HepG2 (cell line): Measurements from ENCODE around the gene ARHGEF1. TPM values are rescaled to one million over a fixed set of nuclear protein-coding genes. Genes with fewer than 3 reads are reported as not detected.
A peak's percentile ranks its signal among the peaks of the same experiment; 100 is the strongest.

Experiments
- ERF ChIP-seq: IDR thresholded peaks from 2 replicates; pipeline ENCODE4 v1.6.1; 2018; ENCODE audit warnings: missing biosample characterization, missing genetic modification reagents
- FOXA3 ChIP-seq: IDR thresholded peaks from 2 replicates; pipeline ENCODE4 v1.6.1; 2016; ENCODE audit warnings: missing genetic modification reagents, missing compliant biosample characterization
- KLF12 ChIP-seq: sonication (generic); formaldehyde crosslinking; IDR thresholded peaks from 2 replicates; pipeline ENCODE4 v1.4.0; 2020; ENCODE audit warnings: missing genetic modification reagents, borderline replicate concordance
- MAFF ChIP-seq: IDR thresholded peaks from 2 replicates; pipeline ENCODE4 v1.6.1; 2011; ENCODE audit warnings: low read depth, low read length, improper control_type of control experiment
- MAFK ChIP-seq, 2 experiments: IDR thresholded peaks in 1 of 2; conservative IDR thresholded peaks in 1 of 2; 2 replicates each; pipeline ENCODE4 v1.6.1; 2011; ENCODE audit warnings: improper control_type of control experiment in 2 of 2, low read length in 2 of 2
- NFE2 ChIP-seq: sonication (generic); formaldehyde crosslinking; IDR thresholded peaks from 2 replicates; pipeline ENCODE4 v1.4.0; 2020; ENCODE audit warnings: missing genetic modification reagents
- STAT5B ChIP-seq: sonication (generic); formaldehyde crosslinking; IDR thresholded peaks from 2 replicates; pipeline ENCODE4 v1.4.0; 2020; ENCODE audit warnings: missing genetic modification reagents
- TEAD2 ChIP-seq: sonication (generic); formaldehyde crosslinking; IDR thresholded peaks from 2 replicates; pipeline ENCODE4 v1.9.0; 2021; ENCODE audit warnings: missing genetic modification reagents
- TOE1 ChIP-seq: sonication (generic); formaldehyde crosslinking; IDR thresholded peaks from 2 replicates; pipeline ENCODE4 v1.4.0; 2020; ENCODE audit warnings: mild to moderate bottlenecking, missing genetic modification reagents
- ZNF235 ChIP-seq: sonication (generic); formaldehyde crosslinking; IDR thresholded peaks from 2 replicates; pipeline ENCODE4 v1.8.1; 2023; ENCODE audit warnings: mild to moderate bottlenecking, missing genetic modification reagents, borderline replicate concordance
- ZNF326 ChIP-seq: sonication (generic); formaldehyde crosslinking; IDR thresholded peaks from 2 replicates; pipeline ENCODE4 v1.4.0; 2020; ENCODE audit warnings: missing genetic modification reagents, borderline replicate concordance
- polyA plus RNA-seq, 8 experiments: library from polyadenylated mRNA; depleted of rRNA in 3 of 8; stranded (reverse) in 7 of 8; unstranded in 1 of 8; fragments of >200 nt; fragmentation: Illumina TruSeq in 4 of 8; extraction: Trizol in 4 of 8; gene quantifications; 2 replicates each; pipeline versions ENCODE4 v1.2.1 to v1.2.3, GENCODE V29; 2011 to 2016; ENCODE audit warnings: low read depth in 4 of 8, missing spikeins in 1 of 8, mixed read lengths in 1 of 8; ENCODE audit not compliant: insufficient read depth in 1 of 8
- total RNA-seq, 5 experiments: library from RNA; depleted of rRNA; stranded (reverse); fragments of >200 nt; fragmentation: Illumina TruSeq; extraction: Trizol; gene quantifications; 2 replicates each; pipeline ENCODE4 v1.2.3, GENCODE V29; 2016; ENCODE audit warnings: low read depth in 1 of 5
- TF ChIP-seq, protein P1 (sequence below): sonication (generic); formaldehyde crosslinking; IDR thresholded peaks from 2 replicates; pipeline ENCODE4 v1.8.0; 2022; ENCODE audit warnings: missing genetic modification reagents, mild to moderate bottlenecking, inconsistent platforms, borderline replicate concordance
- TF ChIP-seq, protein P2 (sequence below): conservative IDR thresholded peaks from 2 replicates; pipeline ENCODE4 v1.6.1; 2018; ENCODE audit warnings: missing genetic modification reagents
- TF ChIP-seq, protein P3 (sequence below): IDR thresholded peaks from 2 replicates; pipeline ENCODE4 v1.6.1; 2016; ENCODE audit warnings: missing compliant biosample characterization, missing genetic modification reagents, borderline replicate concordance
- TF ChIP-seq, protein P4 (sequence below): sonication (generic); formaldehyde crosslinking; IDR thresholded peaks from 2 replicates; pipeline ENCODE4 v1.8.0; 2022; ENCODE audit warnings: mild to moderate bottlenecking, missing genetic modification reagents; ENCODE audit not compliant: insufficient replicate concordance
- TF ChIP-seq, protein P5 (sequence below): sonication (generic); formaldehyde crosslinking; IDR thresholded peaks from 2 replicates; pipeline ENCODE4 v1.4.0; 2020; ENCODE audit warnings: missing genetic modification reagents
- TF ChIP-seq, protein P6 (sequence below): IDR thresholded peaks from 2 replicates; pipeline ENCODE4 v1.6.1; 2016; ENCODE audit warnings: mild to moderate bottlenecking
- TF ChIP-seq, protein P7 (sequence below): sonication (generic); formaldehyde crosslinking; IDR thresholded peaks from 2 replicates; pipeline ENCODE4 v1.8.1; 2023; ENCODE audit warnings: missing genetic modification reagents, inconsistent platforms, borderline replicate concordance

ARHGEF1 gene
- total and polyA plus RNA-seq, 2 of the 13 experiments (the other 11 are each of a cell fraction or from before 2014, with no cell fraction given) = 33.7 to 34.7 TPM

DNA sequence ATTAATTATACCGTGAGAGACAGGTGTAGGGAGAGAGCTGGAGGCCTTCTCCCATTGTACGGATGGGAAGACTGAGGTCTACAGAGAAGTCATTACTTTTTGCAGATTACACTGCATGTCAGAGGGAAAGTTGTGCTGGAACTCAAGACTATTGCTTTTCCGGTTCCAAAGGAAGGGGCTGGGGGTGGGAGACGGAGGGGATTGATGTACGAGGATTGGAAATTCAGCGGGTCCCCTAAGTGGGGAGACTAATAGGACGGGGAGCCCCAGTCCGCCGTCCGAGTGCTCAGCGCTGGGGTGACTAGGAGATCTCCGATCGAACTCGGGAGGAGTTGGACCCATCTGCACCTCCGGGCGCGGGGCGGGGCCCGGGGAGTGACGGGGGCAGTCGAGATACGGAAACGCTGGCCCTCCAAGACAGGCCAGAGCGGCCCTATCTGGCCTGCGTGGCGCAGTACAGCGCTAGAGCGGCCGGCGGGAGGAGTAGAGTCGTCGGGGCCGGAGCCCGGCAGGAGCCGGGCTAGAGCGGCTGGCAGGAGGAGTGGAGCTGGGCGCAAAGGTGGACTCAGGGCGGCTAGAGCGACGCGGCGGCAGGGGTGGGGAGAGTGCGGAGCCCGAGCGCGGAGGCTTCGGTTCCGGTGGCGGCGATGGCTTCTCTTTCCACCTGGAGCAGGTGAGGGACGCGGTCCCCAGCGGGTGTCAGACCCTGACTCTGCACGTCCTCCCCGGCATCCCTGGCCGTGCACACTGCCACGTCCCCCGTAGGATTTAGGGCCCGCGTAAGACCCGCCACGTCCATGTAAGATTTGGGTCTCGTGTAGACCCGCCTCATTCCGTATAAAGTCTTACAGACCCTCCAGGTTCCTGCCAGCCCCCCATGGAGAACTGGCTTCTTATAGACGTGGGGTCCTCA, 1.1 kb downstream of the ARHGEF1 start (continued):
- TF ChIP-seq, protein P1, sequence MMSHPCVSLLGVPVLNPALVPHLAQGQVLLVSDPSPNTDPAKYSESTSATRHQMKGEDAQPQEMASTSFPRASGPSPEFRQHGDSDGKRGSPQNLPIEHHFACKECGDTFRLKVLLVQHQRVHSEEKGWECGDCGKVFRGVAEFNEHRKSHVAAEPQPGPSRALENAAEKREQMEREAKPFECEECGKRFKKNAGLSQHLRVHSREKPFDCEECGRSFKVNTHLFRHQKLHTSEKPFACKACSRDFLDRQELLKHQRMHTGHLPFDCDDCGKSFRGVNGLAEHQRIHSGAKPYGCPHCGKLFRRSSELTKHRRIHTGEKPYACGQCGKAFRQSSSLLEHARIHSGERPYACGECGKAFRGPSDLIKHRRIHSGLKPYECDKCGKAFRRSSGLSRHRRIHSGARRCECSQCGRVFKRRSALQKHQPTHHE (CRISPR knock-in tag) = peak; percentile 80; the same call in 1 of the 2 replicates
- TF ChIP-seq, protein P2, sequence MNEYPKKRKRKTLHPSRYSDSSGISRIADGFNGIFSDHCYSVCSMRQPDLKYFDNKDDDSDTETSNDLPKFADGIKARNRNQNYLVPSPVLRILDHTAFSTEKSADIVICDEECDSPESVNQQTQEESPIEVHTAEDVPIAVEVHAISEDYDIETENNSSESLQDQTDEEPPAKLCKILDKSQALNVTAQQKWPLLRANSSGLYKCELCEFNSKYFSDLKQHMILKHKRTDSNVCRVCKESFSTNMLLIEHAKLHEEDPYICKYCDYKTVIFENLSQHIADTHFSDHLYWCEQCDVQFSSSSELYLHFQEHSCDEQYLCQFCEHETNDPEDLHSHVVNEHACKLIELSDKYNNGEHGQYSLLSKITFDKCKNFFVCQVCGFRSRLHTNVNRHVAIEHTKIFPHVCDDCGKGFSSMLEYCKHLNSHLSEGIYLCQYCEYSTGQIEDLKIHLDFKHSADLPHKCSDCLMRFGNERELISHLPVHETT (CRISPR knock-in tag) = peak; percentile 98
- TF ChIP-seq, protein P3, sequence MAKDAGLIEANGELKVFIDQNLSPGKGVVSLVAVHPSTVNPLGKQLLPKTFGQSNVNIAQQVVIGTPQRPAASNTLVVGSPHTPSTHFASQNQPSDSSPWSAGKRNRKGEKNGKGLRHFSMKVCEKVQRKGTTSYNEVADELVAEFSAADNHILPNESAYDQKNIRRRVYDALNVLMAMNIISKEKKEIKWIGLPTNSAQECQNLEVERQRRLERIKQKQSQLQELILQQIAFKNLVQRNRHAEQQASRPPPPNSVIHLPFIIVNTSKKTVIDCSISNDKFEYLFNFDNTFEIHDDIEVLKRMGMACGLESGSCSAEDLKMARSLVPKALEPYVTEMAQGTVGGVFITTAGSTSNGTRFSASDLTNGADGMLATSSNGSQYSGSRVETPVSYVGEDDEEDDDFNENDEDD (CRISPR knock-in tag) = no peak; the same call in 1 of the 2 replicates
- TF ChIP-seq KLF12 (peak; percentile 90; the same call in 1 of the 2 replicates), MAFK (conservative IDR thresholded peaks at IDR 0.05 in 1 of 2, IDR thresholded peaks at IDR 0.05 in 1 of 2; ENCODE audit: low read length in 2 of 2) (no peak), TOE1 (CRISPR knock-in tag) (peak; percentile 53; the same call in 1 of the 2 replicates), ZNF326 (no peak), STAT5B (CRISPR knock-in tag) (no peak), NFE2 (no peak), MAFF (no peak), ZNF235 (no peak), ERF (peak; percentile 81), FOXA3 (peak; percentile 65), TEAD2 (CRISPR knock-in tag) (no peak)
- TF ChIP-seq, protein P4, sequence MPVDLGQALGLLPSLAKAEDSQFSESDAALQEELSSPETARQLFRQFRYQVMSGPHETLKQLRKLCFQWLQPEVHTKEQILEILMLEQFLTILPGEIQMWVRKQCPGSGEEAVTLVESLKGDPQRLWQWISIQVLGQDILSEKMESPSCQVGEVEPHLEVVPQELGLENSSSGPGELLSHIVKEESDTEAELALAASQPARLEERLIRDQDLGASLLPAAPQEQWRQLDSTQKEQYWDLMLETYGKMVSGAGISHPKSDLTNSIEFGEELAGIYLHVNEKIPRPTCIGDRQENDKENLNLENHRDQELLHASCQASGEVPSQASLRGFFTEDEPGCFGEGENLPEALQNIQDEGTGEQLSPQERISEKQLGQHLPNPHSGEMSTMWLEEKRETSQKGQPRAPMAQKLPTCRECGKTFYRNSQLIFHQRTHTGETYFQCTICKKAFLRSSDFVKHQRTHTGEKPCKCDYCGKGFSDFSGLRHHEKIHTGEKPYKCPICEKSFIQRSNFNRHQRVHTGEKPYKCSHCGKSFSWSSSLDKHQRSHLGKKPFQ (CRISPR knock-in tag) = peak; percentile 79
- TF ChIP-seq, protein P5, sequence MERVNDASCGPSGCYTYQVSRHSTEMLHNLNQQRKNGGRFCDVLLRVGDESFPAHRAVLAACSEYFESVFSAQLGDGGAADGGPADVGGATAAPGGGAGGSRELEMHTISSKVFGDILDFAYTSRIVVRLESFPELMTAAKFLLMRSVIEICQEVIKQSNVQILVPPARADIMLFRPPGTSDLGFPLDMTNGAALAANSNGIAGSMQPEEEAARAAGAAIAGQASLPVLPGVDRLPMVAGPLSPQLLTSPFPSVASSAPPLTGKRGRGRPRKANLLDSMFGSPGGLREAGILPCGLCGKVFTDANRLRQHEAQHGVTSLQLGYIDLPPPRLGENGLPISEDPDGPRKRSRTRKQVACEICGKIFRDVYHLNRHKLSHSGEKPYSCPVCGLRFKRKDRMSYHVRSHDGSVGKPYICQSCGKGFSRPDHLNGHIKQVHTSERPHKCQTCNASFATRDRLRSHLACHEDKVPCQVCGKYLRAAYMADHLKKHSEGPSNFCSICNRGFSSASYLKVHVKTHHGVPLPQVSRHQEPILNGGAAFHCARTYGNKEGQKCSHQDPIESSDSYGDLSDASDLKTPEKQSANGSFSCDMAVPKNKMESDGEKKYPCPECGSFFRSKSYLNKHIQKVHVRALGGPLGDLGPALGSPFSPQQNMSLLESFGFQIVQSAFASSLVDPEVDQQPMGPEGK (CRISPR knock-in tag) = peak; percentile 64; the same call in 1 of the 2 replicates
- TF ChIP-seq, protein P6, sequence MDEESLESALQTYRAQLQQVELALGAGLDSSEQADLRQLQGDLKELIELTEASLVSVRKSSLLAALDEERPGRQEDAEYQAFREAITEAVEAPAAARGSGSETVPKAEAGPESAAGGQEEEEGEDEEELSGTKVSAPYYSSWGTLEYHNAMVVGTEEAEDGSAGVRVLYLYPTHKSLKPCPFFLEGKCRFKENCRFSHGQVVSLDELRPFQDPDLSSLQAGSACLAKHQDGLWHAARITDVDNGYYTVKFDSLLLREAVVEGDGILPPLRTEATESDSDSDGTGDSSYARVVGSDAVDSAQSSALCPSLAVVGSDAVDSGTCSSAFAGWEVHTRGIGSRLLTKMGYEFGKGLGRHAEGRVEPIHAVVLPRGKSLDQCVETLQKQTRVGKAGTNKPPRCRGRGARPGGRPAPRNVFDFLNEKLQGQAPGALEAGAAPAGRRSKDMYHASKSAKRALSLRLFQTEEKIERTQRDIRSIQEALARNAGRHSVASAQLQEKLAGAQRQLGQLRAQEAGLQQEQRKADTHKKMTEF (CRISPR knock-in tag) = peak; percentile 98
- TF ChIP-seq, protein P7, sequence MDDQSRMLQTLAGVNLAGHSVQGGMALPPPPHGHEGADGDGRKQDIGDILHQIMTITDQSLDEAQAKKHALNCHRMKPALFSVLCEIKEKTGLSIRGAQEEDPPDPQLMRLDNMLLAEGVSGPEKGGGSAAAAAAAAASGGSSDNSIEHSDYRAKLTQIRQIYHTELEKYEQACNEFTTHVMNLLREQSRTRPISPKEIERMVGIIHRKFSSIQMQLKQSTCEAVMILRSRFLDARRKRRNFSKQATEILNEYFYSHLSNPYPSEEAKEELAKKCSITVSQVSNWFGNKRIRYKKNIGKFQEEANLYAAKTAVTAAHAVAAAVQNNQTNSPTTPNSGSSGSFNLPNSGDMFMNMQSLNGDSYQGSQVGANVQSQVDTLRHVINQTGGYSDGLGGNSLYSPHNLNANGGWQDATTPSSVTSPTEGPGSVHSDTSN = no peak
